Right atrium auricular region (tissue), 2 donors: ENCODE data around the gene FAM107B. TPM values are rescaled to one million over a fixed set of nuclear protein-coding genes. Genes with fewer than 3 reads are reported as not detected.

ENCODE experiments used
- DNase-seq: peaks from one replicate; pipeline ENCODE4 v3.0.0-alpha.2; 2019; ENCODE audit warnings: low spot score
- H3K27ac ChIP-seq, 2 donors: fragments of 200-600 bp; sonication (generic); 1 replicate in 1 of 2; 2 replicates in 1 of 2; pipeline ENCODE4 v1.5.1; 2016 to 2019
- H3K27me3 ChIP-seq, 2 donors: fragments of 200-600 bp; sonication (generic); one replicate each; pipeline versions ENCODE4 v1.5.1 to v1.6.0; 2017 to 2019
- H3K36me3 ChIP-seq: fragments of 200-600 bp; sonication (generic); one replicate; pipeline ENCODE4 v1.5.1; 2016
- H3K4me1 ChIP-seq, 2 donors: fragments of 200-600 bp; sonication (generic); one replicate each; pipeline versions ENCODE4 v1.5.1 to v1.6.0; 2017 to 2019
- H3K4me3 ChIP-seq, 2 donors: fragments of 200-600 bp; sonication (generic); 1 replicate in 1 of 2; 2 replicates in 1 of 2; pipeline ENCODE4 v1.5.1; 2017 to 2019; ENCODE audit warnings: mild to moderate bottlenecking in 1 of 2, moderate library complexity in 1 of 2
- H3K9me3 ChIP-seq, 2 donors: fragments of 200-600 bp; sonication (generic); one replicate each; pipeline ENCODE4 v1.5.1; 2019
- total RNA-seq, 2 donors: library from RNA; depleted of rRNA; stranded (reverse); fragments of >200 nt; gene quantifications; one replicate each; pipeline ENCODE4 v1.1.0, GENCODE V29; 2016
- TF ChIP-seq, protein P1 (sequence below), 2 donors: fragments of 200-600 bp; sonication (generic); IDR thresholded peaks; one replicate each; pipeline ENCODE4 v1.5.1; 2019; ENCODE audit warnings: antibody characterized with exemption in 2 of 2

Gene FAM107B
- total RNA-seq, 2 donors from 2014 or later: 10.6 to 14.1 TPM

DNA sequence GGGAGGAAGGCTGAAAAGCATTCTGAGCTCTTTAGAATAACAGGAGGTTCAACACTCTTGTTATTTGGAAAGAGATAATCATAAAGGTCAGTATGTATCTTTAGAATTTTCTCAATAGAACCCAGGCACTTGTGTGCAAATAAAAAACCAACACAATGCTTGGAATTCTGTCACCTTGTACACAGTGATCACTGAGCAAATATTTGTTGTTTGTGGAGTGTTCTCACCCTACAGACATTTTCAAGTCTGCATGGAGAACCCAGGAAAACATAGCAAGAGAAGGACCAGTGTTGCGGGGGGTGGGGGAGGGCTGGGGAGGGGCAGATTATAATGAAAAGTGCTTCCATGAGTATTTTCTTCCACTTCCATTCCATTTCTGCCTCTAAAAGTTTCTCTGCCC, 87.4 kb downstream of the FAM107B start:
- Histone ChIP-seq H3K9me3 (no peaks in the 10 kb centered on the region), H3K27ac (no peak overlapping the region)

GRCh38 chr10:14686356-14686755, 88.3 kb downstream of the FAM107B start:
- TF ChIP-seq, protein P1, sequence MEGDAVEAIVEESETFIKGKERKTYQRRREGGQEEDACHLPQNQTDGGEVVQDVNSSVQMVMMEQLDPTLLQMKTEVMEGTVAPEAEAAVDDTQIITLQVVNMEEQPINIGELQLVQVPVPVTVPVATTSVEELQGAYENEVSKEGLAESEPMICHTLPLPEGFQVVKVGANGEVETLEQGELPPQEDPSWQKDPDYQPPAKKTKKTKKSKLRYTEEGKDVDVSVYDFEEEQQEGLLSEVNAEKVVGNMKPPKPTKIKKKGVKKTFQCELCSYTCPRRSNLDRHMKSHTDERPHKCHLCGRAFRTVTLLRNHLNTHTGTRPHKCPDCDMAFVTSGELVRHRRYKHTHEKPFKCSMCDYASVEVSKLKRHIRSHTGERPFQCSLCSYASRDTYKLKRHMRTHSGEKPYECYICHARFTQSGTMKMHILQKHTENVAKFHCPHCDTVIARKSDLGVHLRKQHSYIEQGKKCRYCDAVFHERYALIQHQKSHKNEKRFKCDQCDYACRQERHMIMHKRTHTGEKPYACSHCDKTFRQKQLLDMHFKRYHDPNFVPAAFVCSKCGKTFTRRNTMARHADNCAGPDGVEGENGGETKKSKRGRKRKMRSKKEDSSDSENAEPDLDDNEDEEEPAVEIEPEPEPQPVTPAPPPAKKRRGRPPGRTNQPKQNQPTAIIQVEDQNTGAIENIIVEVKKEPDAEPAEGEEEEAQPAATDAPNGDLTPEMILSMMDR (IDR thresholded peaks at IDR 0.05): no peak
- Histone ChIP-seq H3K4me3 (no peak overlapping the region), H3K9me3 (no peaks in the 10 kb centered on the region), H3K4me1 (no peaks in the 10 kb centered on the region), H3K27ac (no peak overlapping the region), H3K27me3 (no peaks in the 10 kb centered on the region), H3K36me3 (no peaks in the 10 kb centered on the region)
- no peak for DNase-seq

More for the DNA sequence above, 87.4 kb downstream of the FAM107B start:
- TF ChIP-seq, protein P1 (IDR thresholded peaks at IDR 0.05): no peak
- DNase-seq: no peak
- H3K27me3 ChIP-seq: no peaks in the 10 kb centered on the region
- H3K36me3 ChIP-seq: no peaks in the 10 kb centered on the region
- H3K4me1 ChIP-seq: no peaks in the 10 kb centered on the region
- no peak overlapping the region for H3K4me3 ChIP-seq

GRCh38 chr10:14684354-14684753, 90.3 kb downstream of the FAM107B start:
- Histone ChIP-seq H3K9me3 (no peaks in the 10 kb centered on the region), H3K4me3 (no peak overlapping the region), H3K27ac (no peak overlapping the region), H3K36me3 (no peaks in the 10 kb centered on the region), H3K27me3 (no peaks in the 10 kb centered on the region), H3K4me1 (no peaks in the 10 kb centered on the region)
- DNase-seq: no peak
- TF ChIP-seq, protein P1 (IDR thresholded peaks at IDR 0.05): no peak

- Histone ChIP-seq H3K36me3 (no peaks in the 10 kb centered on the region), H3K27me3 (no peaks in the 10 kb centered on the region), H3K4me1 (no peaks in the 10 kb centered on the region), H3K9me3 (no peaks in the 10 kb centered on the region), H3K4me3 (no peak overlapping the region), H3K27ac (no peak overlapping the region)
- no peak for DNase-seq
- TF ChIP-seq, protein P1 (IDR thresholded peaks at IDR 0.05): no peak
Observed at GRCh38 chr10:14683256-14683655, 91.4 kb downstream of the FAM107B start.

DNA sequence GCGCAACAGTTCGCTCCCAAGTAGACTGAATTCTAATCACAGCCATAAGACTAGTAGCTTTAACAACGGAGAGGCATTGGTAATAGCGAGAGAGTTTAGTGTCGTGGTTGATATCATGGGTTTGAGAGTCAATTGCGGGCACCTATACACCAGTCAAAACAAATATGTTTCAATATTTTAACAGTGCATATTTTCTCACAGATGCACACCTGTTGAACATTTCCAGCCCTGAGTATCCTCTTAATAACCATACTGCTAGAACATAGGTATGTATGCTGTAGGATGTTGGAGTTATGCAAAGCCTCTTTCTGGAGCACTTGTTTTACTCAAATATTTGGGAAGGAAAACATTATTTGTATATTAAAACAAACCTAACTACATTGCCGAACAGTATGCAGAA, 92.9 kb downstream of the FAM107B start:
- Histone ChIP-seq H3K4me1 (no peaks in the 10 kb centered on the region), H3K4me3 (no peak overlapping the region), H3K27ac (no peak overlapping the region), H3K36me3 (no peaks in the 10 kb centered on the region), H3K9me3 (no peaks in the 10 kb centered on the region), H3K27me3 (no peaks in the 10 kb centered on the region)
- no peak for DNase-seq
- TF ChIP-seq, protein P1 (IDR thresholded peaks at IDR 0.05): no peak

DNA sequence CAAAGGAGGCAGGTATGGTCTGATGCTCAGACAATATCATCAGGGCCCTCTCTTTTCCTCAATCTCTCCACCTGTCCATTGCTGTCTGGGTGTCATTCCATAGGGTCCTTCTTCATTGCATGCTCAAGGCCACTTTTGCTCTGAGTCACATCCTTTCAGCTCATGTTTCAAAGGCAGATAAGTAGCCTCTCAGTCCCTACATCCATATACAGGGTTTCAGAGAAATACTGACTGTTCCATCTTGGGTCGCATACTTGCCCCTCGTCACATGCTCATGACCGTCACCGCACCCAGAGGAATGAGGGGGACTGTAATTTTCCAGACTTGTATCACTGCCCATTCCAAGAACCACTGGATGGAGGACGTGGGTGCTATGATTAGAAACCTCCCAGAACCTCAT, 93.4 kb downstream of the FAM107B start:
- DNase-seq: no peak
- Histone ChIP-seq H3K36me3 (no peaks in the 10 kb centered on the region), H3K27me3 (no peaks in the 10 kb centered on the region), H3K27ac (no peak overlapping the region), H3K9me3 (no peaks in the 10 kb centered on the region), H3K4me3 (no peak overlapping the region), H3K4me1 (no peaks in the 10 kb centered on the region)
- TF ChIP-seq, protein P1 (IDR thresholded peaks at IDR 0.05): no peak
